K562 (cell line): ENCODE measurements around the gene NOX1. TPM values are rescaled to one million over a fixed set of nuclear protein-coding genes. Genes with fewer than 3 reads are reported as not detected.

ENCODE experiments used
- ATAC-seq: fragments of 200-7000 bp; cut with Tn5 transposase; 3 replicates; pipeline ENCODE4 v1.9.1; 2020; ENCODE audit warnings: moderate library complexity
- BruUV-seq: library from RNA; stranded (reverse); fragments of 400-500 nt; replicated peaks from 2 replicates; lab custom pipeline; 2021; lab: Mats Ljungman, UMichigan
- CTCF ChIA-PET: fragments of 300-600 bp; formaldehyde crosslinking; extraction: SDS; loops from one replicate; lab custom pipeline; 2021; ENCODE audit warnings: low intra/inter-chr PET ratio; lab: Yijun Ruan, JAX
- POLR2A ChIA-PET: fragments of 300-600, 350-650 bp; sonication (Branson Sonifier 250); formaldehyde crosslinking; extraction: SDS; loops from one replicate; lab custom pipeline; 2021; ENCODE audit warnings: antibody characterized with exemption, inconsistent platforms; lab: Yijun Ruan, JAX
- DNase-seq, 4 experiments: peaks; one replicate each; pipeline versions ENCODE4 v3.0.0 to v3.0.0-alpha.2; 2011 to 2018; ENCODE audit warnings: low spot score in 3 of 4, mixed read lengths in 3 of 4; ENCODE audit errors: extremely low read depth in 1 of 4
- FAIRE-seq: peaks from 2 replicates; lab custom pipeline; 2011; peaks lifted over from hg19 to GRCh38; lab: Jason Lieb, UNC
- H2AFZ ChIP-seq: 2 replicates; pipeline ENCODE4 v1.6.0; 2011; ENCODE audit warnings: low read depth, low read length, control low read depth, inconsistent platforms
- H3K27ac ChIP-seq: fragments of 200-600 bp; 3 replicates; pipeline ENCODE4 v1.8.0; 2011; ENCODE audit warnings: low read depth, mild to moderate bottlenecking, control low read depth, inconsistent platforms, low read length, moderate library complexity, mixed read lengths; ENCODE audit errors: extremely low read depth
- H3K27me3 ChIP-seq, 2 experiments: fragments of 300-600 bp in 1 of 2; 2 replicates in 1 of 2; 3 replicates in 1 of 2; pipeline versions ENCODE4 v1.6.0 to v1.8.0; 2011; ENCODE audit warnings: inconsistent platforms in 2 of 2, low read length in 2 of 2, mild to moderate bottlenecking in 1 of 2, mixed read lengths in 1 of 2, moderate library complexity in 1 of 2; ENCODE audit not compliant: control insufficient read depth in 2 of 2, insufficient read depth in 2 of 2
- H3K36me3 ChIP-seq: fragments of 300-600 bp; 3 replicates; pipeline ENCODE4 v1.8.0; 2011; ENCODE audit warnings: mild to moderate bottlenecking, low read length, inconsistent platforms; ENCODE audit not compliant: control insufficient read depth, insufficient read depth
- H3K4me1 ChIP-seq, 2 experiments: fragments of 200-600 bp in 1 of 2; replicated peaks in 1 of 2; 2 replicates in 1 of 2; 3 replicates in 1 of 2; pipeline versions ENCODE4 v1.5.1 to v1.8.0; 2011; ENCODE audit warnings: inconsistent platforms in 2 of 2, low read length in 2 of 2, mild to moderate bottlenecking in 1 of 2, mixed read lengths in 1 of 2, moderate library complexity in 1 of 2; ENCODE audit not compliant: control insufficient read depth in 2 of 2, insufficient read depth in 2 of 2
- H3K4me2 ChIP-seq: 2 replicates; pipeline ENCODE4 v1.6.1; 2011; ENCODE audit warnings: low read length, control low read depth, inconsistent platforms, mixed read lengths; ENCODE audit not compliant: insufficient read depth
- H3K4me3 ChIP-seq: fragments of 200-600 bp; sonication (generic), shearing (Covaris generic); 2 replicates; pipeline ENCODE4 v1.5.1; 2016; ENCODE audit warnings: control low read depth, inconsistent platforms
- H3K79me2 ChIP-seq: fragments of 200-600 bp; 3 replicates; pipeline ENCODE4 v1.8.0; 2011; ENCODE audit warnings: low read length, inconsistent platforms; ENCODE audit not compliant: control insufficient read depth, insufficient read depth
- H3K9ac ChIP-seq, 2 experiments: 2 replicates each; pipeline versions ENCODE4 v1.6.0 to v1.6.1; 2011; ENCODE audit warnings: low read depth in 2 of 2, low read length in 2 of 2, control low read depth in 1 of 2, inconsistent platforms in 1 of 2, mild to moderate bottlenecking in 1 of 2, mixed read lengths in 1 of 2; ENCODE audit not compliant: insufficient read depth in 1 of 2
- H3K9me1 ChIP-seq: one replicate; pipeline ENCODE4 v1.6.0; 2011; ENCODE audit warnings: inconsistent platforms, mild to moderate bottlenecking, low read length, moderate library complexity; ENCODE audit not compliant: control insufficient read depth, insufficient read depth
- H3K9me3 ChIP-seq: replicated peaks from 2 replicates; pipeline ENCODE4 v1.5.1; 2011; ENCODE audit warnings: low read depth, low read length, inconsistent platforms; ENCODE audit not compliant: control insufficient read depth, insufficient read depth
- H4K20me1 ChIP-seq: replicated peaks from 2 replicates; pipeline ENCODE4 v1.6.1; 2011; ENCODE audit warnings: low read length, inconsistent platforms, mixed read lengths; ENCODE audit not compliant: control insufficient read depth, insufficient read depth
- CBFB ChIP-seq: sonication (generic); formaldehyde crosslinking; IDR thresholded peaks from 2 replicates; pipeline ENCODE4 v1.4.0; 2020; ENCODE audit warnings: mild to moderate bottlenecking, missing genetic modification reagents
- COPS2 ChIP-seq: fragments of 450-650 bp; conservative IDR thresholded peaks from 2 replicates; pipeline ENCODE4 v1.6.1; 2016; ENCODE audit warnings: mild to moderate bottlenecking, moderate library complexity
- EZH2 ChIP-seq: IDR thresholded peaks from 2 replicates; pipeline ENCODE4 v1.6.1; 2012; ENCODE audit warnings: low read depth, mild to moderate bottlenecking, inconsistent platforms, low read length, borderline replicate concordance
- HMGN3 ChIP-seq: IDR thresholded peaks from 2 replicates; pipeline ENCODE4 v1.6.1; 2011; ENCODE audit warnings: borderline replicate concordance, low read depth, mild to moderate bottlenecking, mixed read lengths, low read length; ENCODE audit not compliant: insufficient read length; ENCODE audit errors: extremely low read depth
- NCOA4 ChIP-seq: fragments of 450-650 bp; IDR thresholded peaks from 2 replicates; pipeline ENCODE4 v1.6.1; 2018; ENCODE audit warnings: mild to moderate bottlenecking; ENCODE audit not compliant: partially characterized antibody
- NR2C1 ChIP-seq, 2 experiments: fragments of 450-650 bp; IDR thresholded peaks; 2 replicates each; pipeline ENCODE4 v1.6.1; 2017; ENCODE audit warnings: mild to moderate bottlenecking in 2 of 2, antibody characterized with exemption in 1 of 2, inconsistent platforms in 1 of 2, missing compliant biosample characterization in 1 of 2, missing genetic modification characterization in 1 of 2
- PYGO2 ChIP-seq: fragments of 450-650 bp; IDR thresholded peaks from 2 replicates; pipeline ENCODE4 v1.6.1; 2016; ENCODE audit warnings: mild to moderate bottlenecking, missing genetic modification characterization, moderate library complexity, missing compliant biosample characterization
- RBBP5 ChIP-seq: fragments of 200-600 bp; sonication (generic); IDR thresholded peaks from 2 replicates; pipeline ENCODE4 v1.6.1; 2012; ENCODE audit warnings: borderline replicate concordance, mild to moderate bottlenecking, low read length, control low read depth, inconsistent platforms; ENCODE audit not compliant: insufficient read depth, poor library complexity, severe bottlenecking
- RBM39 ChIP-seq: fragments of 200-400 bp; formaldehyde crosslinking; optimal IDR thresholded peaks from 2 replicates; pipeline ENCODE3; 2018; ENCODE audit warnings: low read depth, low read length
- TAF1 ChIP-seq: IDR thresholded peaks from 2 replicates; pipeline ENCODE4 v1.6.1; 2011; ENCODE audit warnings: mild to moderate bottlenecking, low read length, moderate library complexity; ENCODE audit not compliant: insufficient read depth, control insufficient read depth, severe bottlenecking; ENCODE audit errors: extremely low read depth
- TAF15 ChIP-seq: fragments of 200-400 bp; formaldehyde crosslinking; IDR thresholded peaks from 2 replicates; pipeline ENCODE4 v1.6.1; 2017; ENCODE audit warnings: mild to moderate bottlenecking, low read depth, low read length, moderate library complexity
- ZC3H11A ChIP-seq: IDR thresholded peaks from 2 replicates; pipeline ENCODE4 v1.6.1; 2012; ENCODE audit warnings: low read depth, low read length, improper control_type of control experiment
- ZNF347 ChIP-seq: fragments of 450-650 bp; formaldehyde crosslinking; IDR thresholded peaks from 2 replicates; pipeline ENCODE4 v1.4.0; 2020; ENCODE audit warnings: low read depth, mild to moderate bottlenecking, moderate library complexity
- in situ Hi-C: fragments of 300-500 bp; cut with MboI; formaldehyde crosslinking; loops from 4 replicates; pipeline ENCODE4 v1.15.0; 2018; ENCODE audit warnings: inconsistent platforms, mixed read lengths
- intact Hi-C: fragments of 100-400 bp; cut with micrococcal nuclease; formaldehyde crosslinking; loops from 2 replicates; pipeline ENCODE4 v1.14.2; 2022
- polyA plus RNA-seq, 8 experiments: library from polyadenylated mRNA; depleted of rRNA in 4 of 8; stranded (reverse) in 5 of 8; unstranded in 3 of 8; fragments of >200 nt; fragmentation: Nextera tagmentation in 2 of 8; fragmentation: Illumina TruSeq in 1 of 8; extraction: Ambion mirVana in 2 of 8; extraction: Trizol in 1 of 8; gene quantifications; 2 replicates each; pipeline versions ENCODE4 v1.2.1 to v1.2.3, GENCODE V29; 2011 to 2014; ENCODE audit warnings: inconsistent platforms in 1 of 8, missing spikeins in 1 of 8
- total RNA-seq, 7 experiments: library from RNA; depleted of rRNA in 6 of 7; stranded (reverse); fragments of >200 nt in 6 of 7; fragmentation: Illumina TruSeq in 2 of 7; extraction: Trizol in 2 of 7; gene quantifications; 2 replicates each; pipeline versions ENCODE4 v1.2.1 to v1.2.3, GENCODE V29; 2011 to 2021; ENCODE audit warnings: low replicate concordance in 1 of 7

The NOX1 gene
- total and polyA plus RNA-seq, 9 of the 15 experiments (the other 6 are each of a cell fraction or from before 2014, with no cell fraction given): 0.01 TPM; not detected in 8

GRCh38 chrX:100911731-100912130 lies 37.6 kb upstream of the NOX1 start (continued):
- TF ChIP-seq EZH2 (no peak), ZC3H11A (no peak), TAF15 (no peak), HMGN3 (no peak), CBFB (no peak), COPS2 (no peak)

- Histone ChIP-seq H3K4me2 (no peak overlapping the region), H2AFZ (no peak overlapping the region), H3K79me2 (no peaks in the 10 kb centered on the region), H3K36me3 (no peaks in the 10 kb centered on the region), H3K9me1 (no peaks in the 10 kb centered on the region), H3K4me3 (no peak overlapping the region), H3K9ac (no peak overlapping the region), H3K27me3 (no peaks in the 10 kb centered on the region), H3K27ac (no peak overlapping the region), H3K4me1 (no peaks in the 10 kb centered on the region), H3K9me3 (no peaks in the 10 kb centered on the region), H4K20me1 (no peaks in the 10 kb centered on the region)
- no TSS peak for BruUV-seq
- no peak for DNase-seq
- no peak for TF ChIP-seq ZNF347
- no peak for TF ChIP-seq RBM39
- no peak for TF ChIP-seq NR2C1 (IDR thresholded peaks at IDR 0.05)
- no peak for TF ChIP-seq NR2C1 (tag; IDR thresholded peaks at IDR 0.05)
- no peak for TF ChIP-seq TAF1
- no peak for TF ChIP-seq RBBP5
- TF ChIP-seq PYGO2 (tag): no peak
- no peak for TF ChIP-seq NCOA4
- in situ Hi-C loops (no loop called here), intact Hi-C loops (no loop called here)
- ChIA-PET POLR2A (no interaction called here), CTCF (no interaction called here)
- no peak for FAIRE-seq
- ATAC-seq: no peak
Observed at GRCh38 chrX:100905620-100906019, 31.5 kb upstream of the NOX1 start.
